ENCODE measurements around the gene PRXL2C.

Gene PRXL2C

DNA sequence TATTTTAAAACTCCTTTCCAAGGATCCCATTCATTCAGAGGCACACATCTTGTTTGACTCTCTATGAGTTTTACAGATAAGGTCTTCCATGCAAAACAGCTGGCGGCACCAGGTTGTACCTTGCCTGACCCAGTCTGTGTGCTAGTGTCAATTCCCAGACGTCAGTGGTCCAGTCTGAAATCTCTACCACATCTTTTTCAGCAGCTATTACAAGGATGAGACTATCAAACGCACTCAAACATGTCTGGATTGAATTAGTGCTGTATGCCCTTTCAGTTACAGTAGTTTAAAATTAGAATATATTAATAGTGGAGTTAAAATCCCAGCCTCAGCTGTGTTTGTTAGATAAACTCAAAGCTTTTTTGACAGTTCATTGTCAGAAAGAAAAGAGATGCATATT is 47.1 kb downstream of the PRXL2C start:
- no peak overlapping the region for H3K4me3 ChIP-seq (ENCODE audit: low read depth, low read length)
- TF ChIP-seq, protein P1, sequence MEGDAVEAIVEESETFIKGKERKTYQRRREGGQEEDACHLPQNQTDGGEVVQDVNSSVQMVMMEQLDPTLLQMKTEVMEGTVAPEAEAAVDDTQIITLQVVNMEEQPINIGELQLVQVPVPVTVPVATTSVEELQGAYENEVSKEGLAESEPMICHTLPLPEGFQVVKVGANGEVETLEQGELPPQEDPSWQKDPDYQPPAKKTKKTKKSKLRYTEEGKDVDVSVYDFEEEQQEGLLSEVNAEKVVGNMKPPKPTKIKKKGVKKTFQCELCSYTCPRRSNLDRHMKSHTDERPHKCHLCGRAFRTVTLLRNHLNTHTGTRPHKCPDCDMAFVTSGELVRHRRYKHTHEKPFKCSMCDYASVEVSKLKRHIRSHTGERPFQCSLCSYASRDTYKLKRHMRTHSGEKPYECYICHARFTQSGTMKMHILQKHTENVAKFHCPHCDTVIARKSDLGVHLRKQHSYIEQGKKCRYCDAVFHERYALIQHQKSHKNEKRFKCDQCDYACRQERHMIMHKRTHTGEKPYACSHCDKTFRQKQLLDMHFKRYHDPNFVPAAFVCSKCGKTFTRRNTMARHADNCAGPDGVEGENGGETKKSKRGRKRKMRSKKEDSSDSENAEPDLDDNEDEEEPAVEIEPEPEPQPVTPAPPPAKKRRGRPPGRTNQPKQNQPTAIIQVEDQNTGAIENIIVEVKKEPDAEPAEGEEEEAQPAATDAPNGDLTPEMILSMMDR (IDR thresholded peaks at IDR 0.05; ENCODE audit: low read depth, low read length), result no peak
- TF ChIP-seq, protein P2, sequence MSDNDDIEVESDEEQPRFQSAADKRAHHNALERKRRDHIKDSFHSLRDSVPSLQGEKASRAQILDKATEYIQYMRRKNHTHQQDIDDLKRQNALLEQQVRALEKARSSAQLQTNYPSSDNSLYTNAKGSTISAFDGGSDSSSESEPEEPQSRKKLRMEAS (IDR thresholded peaks at IDR 0.05; ENCODE audit: low read depth, low read length), result no peak
- no peak for TF ChIP-seq POLR2A (IDR thresholded peaks at IDR 0.05; ENCODE audit: extremely low read depth, insufficient read length)
- TF ChIP-seq MYC (IDR thresholded peaks at IDR 0.05; ENCODE audit: low read depth, low read length), result no peak
- no peak for DNase-seq (ENCODE audit: low read depth)

DNA sequence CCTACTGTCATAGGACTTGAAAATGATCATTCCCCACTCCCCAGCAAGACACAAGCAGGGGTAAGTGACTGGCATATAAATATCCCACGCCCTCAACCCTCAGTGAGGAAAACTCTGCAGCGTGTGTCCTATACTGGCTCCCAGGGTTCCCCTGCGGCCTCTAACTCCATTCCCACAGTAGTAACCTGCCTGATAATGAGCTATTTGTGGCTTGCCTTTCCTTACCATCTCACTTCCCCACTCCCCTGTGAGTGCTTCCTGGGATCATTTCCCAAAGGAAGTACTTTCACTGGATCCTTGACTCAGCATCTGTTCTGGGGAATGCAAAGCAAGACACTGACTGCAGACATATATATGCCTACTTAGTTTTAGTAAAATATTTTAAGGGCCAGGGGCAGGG is 49.8 kb downstream of the PRXL2C start:
- no peak for TF ChIP-seq MYC (IDR thresholded peaks at IDR 0.05; ENCODE audit: low read depth, low read length)
- TF ChIP-seq, protein P2 (IDR thresholded peaks at IDR 0.05; ENCODE audit: low read depth, low read length), result no peak

DNA sequence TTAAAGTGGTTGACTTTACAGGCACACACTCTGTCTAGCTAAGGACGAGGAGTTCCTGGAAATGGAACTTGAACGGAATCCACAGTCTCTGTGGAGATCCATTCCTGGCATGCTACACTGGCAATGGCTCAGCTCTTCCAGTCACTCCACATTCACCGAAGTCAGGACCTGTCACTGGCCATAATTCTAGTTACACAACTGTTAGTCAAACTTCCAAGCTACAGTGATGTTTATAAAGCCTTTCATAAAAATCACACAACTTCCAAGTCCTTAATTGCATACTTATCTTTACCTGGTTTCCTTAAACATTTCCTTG is 51.2 kb downstream of the PRXL2C start:
- no peak for TF ChIP-seq MYC (IDR thresholded peaks at IDR 0.05; ENCODE audit: low read depth, low read length)
- TF ChIP-seq, protein P1 (IDR thresholded peaks at IDR 0.05; ENCODE audit: low read depth, low read length), result no peak
- TF ChIP-seq POLR2A (IDR thresholded peaks at IDR 0.05; ENCODE audit: extremely low read depth, insufficient read length), result no peak
- TF ChIP-seq, protein P2 (IDR thresholded peaks at IDR 0.05; ENCODE audit: low read depth, low read length), result no peak
- H3K4me3 ChIP-seq (ENCODE audit: low read depth, low read length), result no peak overlapping the region
- no peak for DNase-seq (ENCODE audit: low read depth)

More for the DNA sequence above, 49.8 kb downstream of the PRXL2C start:
- DNase-seq (ENCODE audit: low read depth), result no peak
- H3K4me3 ChIP-seq (ENCODE audit: low read depth, low read length), result no peak overlapping the region

DNA sequence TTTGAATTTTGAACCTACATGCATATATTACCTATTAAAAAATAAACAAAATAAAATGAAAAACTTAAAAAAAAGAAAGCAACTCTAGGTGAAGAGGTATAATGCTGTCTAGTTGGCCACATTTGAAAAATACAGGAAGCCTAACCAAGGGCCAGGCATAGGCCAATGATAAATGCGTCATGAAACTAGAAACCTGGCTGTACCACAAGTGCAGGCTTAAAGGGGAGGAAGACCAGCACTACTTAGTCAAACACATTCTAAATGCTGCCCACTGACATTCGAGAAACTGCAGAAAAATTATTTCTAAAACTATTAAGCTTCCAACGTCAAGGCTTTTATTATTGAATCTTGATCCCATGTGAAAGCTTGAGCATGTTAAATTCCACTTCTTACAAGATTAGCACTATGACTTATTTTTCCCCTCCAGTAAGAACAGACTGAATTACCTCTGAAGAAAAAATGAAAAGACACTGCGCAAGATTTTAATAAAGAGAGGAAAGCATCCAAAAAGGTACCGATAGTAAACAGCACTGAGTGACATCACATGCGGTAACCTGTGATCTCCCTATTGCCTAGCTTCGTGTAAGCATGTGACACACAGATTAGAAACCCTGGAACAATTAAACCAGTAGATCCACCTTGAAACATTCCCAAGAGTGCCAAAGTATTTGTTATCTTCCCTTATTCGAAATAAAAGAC is 51.7 kb downstream of the PRXL2C start:
- TF ChIP-seq MYC (IDR thresholded peaks at IDR 0.05; ENCODE audit: low read depth, low read length) (no peak), POLR2A (IDR thresholded peaks at IDR 0.05; ENCODE audit: extremely low read depth, insufficient read length) (no peak)
- TF ChIP-seq, protein P1 (IDR thresholded peaks at IDR 0.05; ENCODE audit: low read depth, low read length), result no peak
- TF ChIP-seq, protein P2 (IDR thresholded peaks at IDR 0.05; ENCODE audit: low read depth, low read length), result no peak
- H3K4me3 ChIP-seq (ENCODE audit: low read depth, low read length), result no peak overlapping the region
- no peak for DNase-seq (ENCODE audit: low read depth)

DNA sequence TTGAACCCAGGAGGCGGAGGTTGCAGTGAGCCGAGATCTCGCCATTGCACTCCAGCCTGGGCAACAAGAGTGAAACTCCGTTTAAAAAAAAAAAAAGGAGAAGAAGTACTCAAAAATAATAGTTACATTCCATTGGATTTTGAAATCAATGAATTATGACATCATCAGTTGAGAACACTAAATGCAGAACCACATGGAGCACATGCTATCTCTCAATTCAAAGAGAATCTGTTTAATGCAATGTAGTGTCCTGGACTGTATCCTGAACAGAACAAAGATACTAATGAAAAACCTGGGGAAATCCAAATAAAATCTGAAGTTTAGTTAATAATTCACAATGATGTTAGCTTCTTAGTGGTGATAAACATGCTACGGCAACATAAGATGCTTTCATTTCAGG is 55.8 kb downstream of the PRXL2C start:
- DNase-seq (ENCODE audit: low read depth), result peak; percentile 29
- H3K4me3 ChIP-seq (ENCODE audit: low read depth, low read length), result no peak overlapping the region
- TF ChIP-seq POLR2A (IDR thresholded peaks at IDR 0.05; ENCODE audit: extremely low read depth, insufficient read length), result no peak
- TF ChIP-seq, protein P2 (IDR thresholded peaks at IDR 0.05; ENCODE audit: low read depth, low read length), result 0 out of 2 replicates have a peak, but pooled peaks have one; percentile 6

DNA sequence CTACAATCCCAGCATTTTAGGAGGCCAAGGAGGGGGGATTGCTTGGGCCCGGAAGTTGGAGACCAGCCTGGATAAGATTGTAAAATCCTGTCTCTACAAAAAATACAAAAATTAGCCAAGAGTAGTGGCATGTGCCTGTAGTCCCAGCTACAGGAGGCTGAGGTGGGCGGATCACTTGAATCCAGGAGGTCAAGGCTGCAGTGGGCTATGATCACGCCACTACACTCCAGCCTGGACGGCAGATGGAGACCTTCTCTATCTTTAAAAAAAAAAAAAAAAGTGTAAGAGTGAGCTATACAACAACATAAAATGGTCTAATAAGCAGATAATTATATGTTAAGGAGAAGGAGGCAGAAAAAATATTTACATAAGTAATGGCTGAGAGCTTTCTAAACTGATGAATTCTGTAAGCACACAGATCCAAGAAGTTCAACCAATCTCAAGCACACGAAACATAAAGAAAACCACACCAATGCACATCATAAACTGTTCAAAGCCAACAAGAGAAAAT is 58.5 kb downstream of the PRXL2C start:
- no peak for TF ChIP-seq POLR2A (IDR thresholded peaks at IDR 0.05; ENCODE audit: extremely low read depth, insufficient read length)
- TF ChIP-seq, protein P2 (IDR thresholded peaks at IDR 0.05; ENCODE audit: low read depth, low read length), result no peak
- TF ChIP-seq MYC (IDR thresholded peaks at IDR 0.05; ENCODE audit: low read depth, low read length), result no peak
- TF ChIP-seq, protein P1 (IDR thresholded peaks at IDR 0.05; ENCODE audit: low read depth, low read length), result no peak
- no peak overlapping the region for H3K4me3 ChIP-seq (ENCODE audit: low read depth, low read length)
- DNase-seq (ENCODE audit: low read depth), result no peak

Data from NB4 (cell line).